OCI-LY1 (cell line): Measurements from ENCODE around the gene TPM2.

Experiments
- H2AFZ ChIP-seq: fragments of 200-600 bp; sonication (generic), shearing (Covaris generic); 2 replicates; pipeline ENCODE4 v1.6.0; 2014; ENCODE audit warnings: antibody characterized with exemption, mild to moderate bottlenecking, low read length
- H3F3A ChIP-seq: fragments of 200-600 bp; sonication (generic), shearing (Covaris generic); 2 replicates; pipeline ENCODE4 v1.6.0; 2014; ENCODE audit warnings: mild to moderate bottlenecking, antibody characterized with exemption, low read length, moderate library complexity; ENCODE audit not compliant: insufficient read depth
- H3K27ac ChIP-seq: fragments of 200-600 bp; sonication (generic); 2 replicates; pipeline ENCODE4 v1.5.1; 2014; ENCODE audit warnings: low read length, mixed run types, mild to moderate bottlenecking, low read depth; ENCODE audit not compliant: poor library complexity, severe bottlenecking
- H3K27me3 ChIP-seq: fragments of 200-600 bp; sonication (generic); 2 replicates; pipeline ENCODE4 v1.6.0; 2014; ENCODE audit warnings: antibody characterized with exemption, mild to moderate bottlenecking, low read length, moderate library complexity; ENCODE audit not compliant: insufficient read depth
- H3K36me3 ChIP-seq: fragments of 200-600 bp; sonication (generic); 2 replicates; pipeline ENCODE4 v1.6.1; 2014; ENCODE audit warnings: mild to moderate bottlenecking, antibody characterized with exemption, low read length, moderate library complexity, mixed read lengths; ENCODE audit not compliant: insufficient read depth
- H3K4me1 ChIP-seq: fragments of 200-600 bp; sonication (generic); 2 replicates; pipeline ENCODE4 v1.5.1; 2014; ENCODE audit warnings: mild to moderate bottlenecking, low read length, moderate library complexity; ENCODE audit not compliant: insufficient read depth, severe bottlenecking
- H3K4me2 ChIP-seq: fragments of 200-600 bp; sonication (generic), shearing (Covaris generic); 2 replicates; pipeline ENCODE4 v1.6.1; 2014; ENCODE audit warnings: low read length
- H3K4me3 ChIP-seq: fragments of 200-600 bp; sonication (generic); 2 replicates; pipeline ENCODE4 v1.5.1; 2014; ENCODE audit warnings: low read length, low read depth, mild to moderate bottlenecking, mixed read lengths; ENCODE audit not compliant: poor library complexity, severe bottlenecking
- H3K79me2 ChIP-seq: fragments of 200-600 bp; shearing (Covaris generic); 2 replicates; pipeline ENCODE4 v1.6.1; 2016; ENCODE audit warnings: mixed run types, low read length, mixed read lengths; ENCODE audit not compliant: insufficient read depth
- H3K9ac ChIP-seq: fragments of 200-600 bp; sonication (generic), shearing (Covaris generic); 2 replicates; pipeline ENCODE4 v1.6.1; 2014; ENCODE audit warnings: mild to moderate bottlenecking, low read length, mixed read lengths
- H3K9me2 ChIP-seq: fragments of 200-600 bp; sonication (generic), shearing (Covaris generic); 2 replicates; pipeline ENCODE4 v1.6.1; 2014; ENCODE audit warnings: low read depth, mild to moderate bottlenecking, low read length, mixed read lengths
- H3K9me3 ChIP-seq: fragments of 200-600 bp; shearing (Covaris generic); 2 replicates; pipeline ENCODE4 v1.6.1; 2014; ENCODE audit warnings: low read length, mixed read lengths
- H4K20me1 ChIP-seq: fragments of 200-600 bp; sonication (generic), shearing (Covaris generic); 2 replicates; pipeline ENCODE4 v1.6.0; 2016; ENCODE audit warnings: mild to moderate bottlenecking, low read length; ENCODE audit not compliant: insufficient read depth
- EZH2 ChIP-seq: fragments of 200-600 bp; sonication (generic), shearing (Covaris generic); IDR thresholded peaks from 2 replicates; pipeline ENCODE4 v1.8.0; 2017; ENCODE audit warnings: borderline replicate concordance, mixed run types, mild to moderate bottlenecking, antibody characterized with exemption, low read length, moderate library complexity, mixed read lengths
- TF ChIP-seq, protein P1 (sequence below): fragments of 200-600 bp; sonication (generic), shearing (Covaris generic); IDR thresholded peaks from 2 replicates; pipeline ENCODE4 v1.5.1; 2017; ENCODE audit warnings: mild to moderate bottlenecking, antibody characterized with exemption, low read length, moderate library complexity, mixed read lengths

The TPM2 gene

GRCh38 chr9:35710818-35711500 is 21.2 kb upstream of the TPM2 start:
- H3K9me2 ChIP-seq: no peaks in the 10 kb centered on the region
- TF ChIP-seq, protein P1, sequence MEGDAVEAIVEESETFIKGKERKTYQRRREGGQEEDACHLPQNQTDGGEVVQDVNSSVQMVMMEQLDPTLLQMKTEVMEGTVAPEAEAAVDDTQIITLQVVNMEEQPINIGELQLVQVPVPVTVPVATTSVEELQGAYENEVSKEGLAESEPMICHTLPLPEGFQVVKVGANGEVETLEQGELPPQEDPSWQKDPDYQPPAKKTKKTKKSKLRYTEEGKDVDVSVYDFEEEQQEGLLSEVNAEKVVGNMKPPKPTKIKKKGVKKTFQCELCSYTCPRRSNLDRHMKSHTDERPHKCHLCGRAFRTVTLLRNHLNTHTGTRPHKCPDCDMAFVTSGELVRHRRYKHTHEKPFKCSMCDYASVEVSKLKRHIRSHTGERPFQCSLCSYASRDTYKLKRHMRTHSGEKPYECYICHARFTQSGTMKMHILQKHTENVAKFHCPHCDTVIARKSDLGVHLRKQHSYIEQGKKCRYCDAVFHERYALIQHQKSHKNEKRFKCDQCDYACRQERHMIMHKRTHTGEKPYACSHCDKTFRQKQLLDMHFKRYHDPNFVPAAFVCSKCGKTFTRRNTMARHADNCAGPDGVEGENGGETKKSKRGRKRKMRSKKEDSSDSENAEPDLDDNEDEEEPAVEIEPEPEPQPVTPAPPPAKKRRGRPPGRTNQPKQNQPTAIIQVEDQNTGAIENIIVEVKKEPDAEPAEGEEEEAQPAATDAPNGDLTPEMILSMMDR: no peak
- no peak for TF ChIP-seq EZH2

DNA sequence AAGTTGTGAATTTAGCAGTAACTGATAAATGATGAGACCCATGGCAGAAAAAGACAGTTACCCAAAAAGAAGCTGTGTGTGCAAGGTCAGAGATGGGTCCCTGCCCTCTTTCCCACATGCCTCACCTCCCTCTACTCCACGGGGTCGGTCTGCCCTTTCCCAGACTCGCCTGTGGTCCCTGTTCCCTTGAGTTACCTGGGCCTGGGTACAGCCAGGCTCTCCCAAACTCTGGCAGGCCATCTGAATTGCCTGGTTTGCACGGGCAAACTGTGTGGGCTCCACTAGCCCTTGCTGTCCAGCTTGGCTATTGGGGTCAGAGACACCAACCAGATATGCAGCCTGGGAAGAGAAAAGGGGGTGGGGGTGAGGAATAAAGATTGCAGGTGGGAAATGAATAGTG is 18.4 kb upstream of the TPM2 start:
- Histone ChIP-seq H3K9me3 (no peaks in the 10 kb centered on the region), H4K20me1 (no peaks in the 10 kb centered on the region), H3K4me1 (no peaks in the 10 kb centered on the region), H3K27ac (no peak overlapping the region), H3K4me3 (no peak overlapping the region), H3F3A (no peaks in the 10 kb centered on the region), H3K9ac (no peak overlapping the region), H3K36me3 (peaks cover 90% of the 10 kb centered on the region), H3K9me2 (no peaks in the 10 kb centered on the region), H2AFZ (no peak overlapping the region), H3K79me2 (no peaks in the 10 kb centered on the region), H3K4me2 (no peak overlapping the region), H3K27me3 (no peaks in the 10 kb centered on the region)
- TF ChIP-seq, protein P1: no peak
- TF ChIP-seq EZH2: no peak

More at GRCh38 chr9:35710818-35711500, 21.2 kb upstream of the TPM2 start:
- no peaks in the 10 kb centered on the region for H3K27me3 ChIP-seq
- no peaks in the 10 kb centered on the region for H3K4me1 ChIP-seq
- H3K79me2 ChIP-seq: no peaks in the 10 kb centered on the region
- H3K9ac ChIP-seq: no peak overlapping the region
- H4K20me1 ChIP-seq: no peaks in the 10 kb centered on the region
- H3K4me3 ChIP-seq: no peak overlapping the region
- H3K27ac ChIP-seq: no peak overlapping the region
- no peak overlapping the region for H2AFZ ChIP-seq
- no peaks in the 10 kb centered on the region for H3K9me3 ChIP-seq
- H3K36me3 ChIP-seq: peaks cover 90% of the 10 kb centered on the region
- H3F3A ChIP-seq: no peaks in the 10 kb centered on the region
- no peak overlapping the region for H3K4me2 ChIP-seq

GRCh38 chr9:35706951-35707350 is 17.2 kb upstream of the TPM2 start:
- Histone ChIP-seq H3K4me3 (no peak overlapping the region), H3K36me3 (peaks cover 93% of the 10 kb centered on the region), H3K9me3 (no peaks in the 10 kb centered on the region), H3K9me2 (no peaks in the 10 kb centered on the region), H3K79me2 (no peaks in the 10 kb centered on the region), H4K20me1 (no peaks in the 10 kb centered on the region), H3K4me2 (no peak overlapping the region), H3K27ac (no peak overlapping the region), H3F3A (no peaks in the 10 kb centered on the region), H3K4me1 (no peaks in the 10 kb centered on the region), H3K9ac (no peak overlapping the region), H3K27me3 (no peaks in the 10 kb centered on the region), H2AFZ (no peak overlapping the region)
- TF ChIP-seq EZH2: no peak
- TF ChIP-seq, protein P1: no peak
